ENCODE results near the gene PIK3CA. TPM values are rescaled to one million over a fixed set of nuclear protein-coding genes. Genes with fewer than 3 reads are reported as not detected.

The PIK3CA gene
- polyA plus RNA-seq, 1 experiment = 21.4 TPM

GRCh38 chr3:179190581-179190980 is 42.4 kb downstream of the PIK3CA start:
- Histone ChIP-seq H3K27me3 (ENCODE audit: control insufficient read depth, insufficient read depth, low read length) (no peaks in the 10 kb centered on the region), H3K9me3 (ENCODE audit: control insufficient read depth, insufficient read depth, low read length) (no peaks in the 10 kb centered on the region), H3K27ac (ENCODE audit: low read depth, low read length) (no peak overlapping the region), H3K4me3 (ENCODE audit: low read depth, low read length) (no peak overlapping the region)
- DNase-seq (ENCODE audit: low read depth, low spot score) = no peak
- TF ChIP-seq, protein P1, sequence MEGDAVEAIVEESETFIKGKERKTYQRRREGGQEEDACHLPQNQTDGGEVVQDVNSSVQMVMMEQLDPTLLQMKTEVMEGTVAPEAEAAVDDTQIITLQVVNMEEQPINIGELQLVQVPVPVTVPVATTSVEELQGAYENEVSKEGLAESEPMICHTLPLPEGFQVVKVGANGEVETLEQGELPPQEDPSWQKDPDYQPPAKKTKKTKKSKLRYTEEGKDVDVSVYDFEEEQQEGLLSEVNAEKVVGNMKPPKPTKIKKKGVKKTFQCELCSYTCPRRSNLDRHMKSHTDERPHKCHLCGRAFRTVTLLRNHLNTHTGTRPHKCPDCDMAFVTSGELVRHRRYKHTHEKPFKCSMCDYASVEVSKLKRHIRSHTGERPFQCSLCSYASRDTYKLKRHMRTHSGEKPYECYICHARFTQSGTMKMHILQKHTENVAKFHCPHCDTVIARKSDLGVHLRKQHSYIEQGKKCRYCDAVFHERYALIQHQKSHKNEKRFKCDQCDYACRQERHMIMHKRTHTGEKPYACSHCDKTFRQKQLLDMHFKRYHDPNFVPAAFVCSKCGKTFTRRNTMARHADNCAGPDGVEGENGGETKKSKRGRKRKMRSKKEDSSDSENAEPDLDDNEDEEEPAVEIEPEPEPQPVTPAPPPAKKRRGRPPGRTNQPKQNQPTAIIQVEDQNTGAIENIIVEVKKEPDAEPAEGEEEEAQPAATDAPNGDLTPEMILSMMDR (IDR thresholded peaks at IDR 0.05; ENCODE audit: low read depth, low read length) = no peak
- CTCF ChIA-PET = no interaction called here
- POLR2A ChIA-PET = no interaction called here

- DNase-seq (ENCODE audit: low read depth, low spot score) = no peak
- no peaks in the 10 kb centered on the region for H3K9me3 ChIP-seq (ENCODE audit: control insufficient read depth, insufficient read depth, low read length)
- H3K27me3 ChIP-seq (ENCODE audit: control insufficient read depth, insufficient read depth, low read length) = no peaks in the 10 kb centered on the region
- POLR2A ChIA-PET = no interaction called here
- CTCF ChIA-PET = no interaction called here
- TF ChIP-seq, protein P1 (IDR thresholded peaks at IDR 0.05; ENCODE audit: low read depth, low read length) = no peak
- H3K4me3 ChIP-seq (ENCODE audit: low read depth, low read length) = no peak overlapping the region
- H3K27ac ChIP-seq (ENCODE audit: low read depth, low read length) = no peak overlapping the region
Observed at GRCh38 chr3:179192542-179192941, 44.4 kb downstream of the PIK3CA start.

GRCh38 chr3:179194931-179195330 is 46.8 kb downstream of the PIK3CA start:
- Histone ChIP-seq H3K9me3 (ENCODE audit: control insufficient read depth, insufficient read depth, low read length) (no peaks in the 10 kb centered on the region), H3K4me3 (ENCODE audit: low read depth, low read length) (no peak overlapping the region), H3K27me3 (ENCODE audit: control insufficient read depth, insufficient read depth, low read length) (no peaks in the 10 kb centered on the region), H3K27ac (ENCODE audit: low read depth, low read length) (no peak overlapping the region)
- ChIA-PET CTCF (interaction anchor here (0.7 to 1.2 kb wide), 5 partner anchors 48 to 127 kb away, joined by 3 to 6 read pairs (median 3); no protein-coding TSS in a partner anchor), POLR2A (no interaction called here)
- no peak for DNase-seq (ENCODE audit: low read depth, low spot score)
- TF ChIP-seq, protein P1 (IDR thresholded peaks at IDR 0.05; ENCODE audit: low read depth, low read length) = no peak

DNA sequence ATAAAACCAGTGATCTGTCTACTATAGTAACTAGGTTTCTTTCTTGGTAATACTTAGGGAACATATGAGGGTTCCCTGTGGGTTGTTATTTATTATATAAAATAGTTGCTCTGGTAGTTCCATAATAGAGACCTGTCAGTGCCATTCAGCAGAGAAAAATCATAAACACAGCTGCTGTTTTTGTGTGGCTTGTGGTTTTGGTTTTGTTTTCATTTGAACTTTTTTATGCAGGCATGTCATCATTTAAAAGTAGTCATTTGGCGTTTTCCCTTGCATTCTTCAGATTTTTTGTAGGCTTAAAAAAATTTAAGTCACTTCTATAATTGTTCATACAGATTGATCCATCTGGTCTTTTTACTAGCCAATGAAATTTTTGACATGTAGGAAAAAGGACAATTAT is 47.9 kb downstream of the PIK3CA start:
- Histone ChIP-seq H3K4me3 (ENCODE audit: low read depth, low read length) (no peak overlapping the region), H3K27me3 (ENCODE audit: control insufficient read depth, insufficient read depth, low read length) (no peaks in the 10 kb centered on the region), H3K9me3 (ENCODE audit: control insufficient read depth, insufficient read depth, low read length) (no peaks in the 10 kb centered on the region), H3K27ac (ENCODE audit: low read depth, low read length) (no peak overlapping the region)
- POLR2A ChIA-PET = no interaction called here
- peak; percentile 71 for DNase-seq (ENCODE audit: low read depth, low spot score)
- CTCF ChIA-PET = interaction anchor here (0.6 to 1.0 kb wide), 2 partner anchors 119 to 126 kb away, joined by 3 to 4 read pairs; no protein-coding TSS in a partner anchor
- TF ChIP-seq, protein P1 (IDR thresholded peaks at IDR 0.05; ENCODE audit: low read depth, low read length) = no peak

DNA sequence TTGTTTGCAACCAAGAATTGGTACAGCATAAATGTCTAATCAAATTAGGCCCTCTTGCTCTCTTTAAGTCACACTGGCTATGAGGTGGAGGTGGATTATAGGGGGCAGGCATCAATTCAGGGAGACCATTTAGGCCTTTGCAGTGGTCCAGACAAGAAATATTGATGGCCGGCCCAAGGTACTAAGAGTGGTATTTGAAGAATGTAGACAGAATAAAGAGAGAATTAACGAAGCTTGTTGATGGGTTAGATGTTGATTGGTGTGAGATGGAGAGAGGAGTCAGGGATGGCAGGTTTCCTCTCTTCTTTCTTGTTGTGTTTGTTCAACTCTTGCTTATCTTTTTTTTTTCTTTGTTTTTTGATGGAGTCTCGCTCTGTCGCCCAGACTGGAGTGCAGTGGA is 48.5 kb downstream of the PIK3CA start:
- no peak overlapping the region for H3K4me3 ChIP-seq (ENCODE audit: low read depth, low read length)
- H3K27ac ChIP-seq (ENCODE audit: low read depth, low read length) = no peak overlapping the region
- TF ChIP-seq, protein P1 (IDR thresholded peaks at IDR 0.05; ENCODE audit: low read depth, low read length) = no peak
- ChIA-PET CTCF (no interaction called here), POLR2A (no interaction called here)
- H3K9me3 ChIP-seq (ENCODE audit: control insufficient read depth, insufficient read depth, low read length) = no peaks in the 10 kb centered on the region
- DNase-seq (ENCODE audit: low read depth, low spot score) = no peak
- H3K27me3 ChIP-seq (ENCODE audit: control insufficient read depth, insufficient read depth, low read length) = no peaks in the 10 kb centered on the region
